SH-SY5Y (cell line): ENCODE results near the gene FGFR4.

Source experiments
- GATA2 ChIP-seq: IDR thresholded peaks from 2 replicates; pipeline ENCODE4 v1.6.1; 2011; ENCODE audit warnings: mild to moderate bottlenecking, low read depth, low read length
- GATA3 ChIP-seq: IDR thresholded peaks from 2 replicates; pipeline ENCODE4 v1.6.1; 2011; ENCODE audit warnings: low read depth, mild to moderate bottlenecking, low read length, moderate library complexity

DNA sequence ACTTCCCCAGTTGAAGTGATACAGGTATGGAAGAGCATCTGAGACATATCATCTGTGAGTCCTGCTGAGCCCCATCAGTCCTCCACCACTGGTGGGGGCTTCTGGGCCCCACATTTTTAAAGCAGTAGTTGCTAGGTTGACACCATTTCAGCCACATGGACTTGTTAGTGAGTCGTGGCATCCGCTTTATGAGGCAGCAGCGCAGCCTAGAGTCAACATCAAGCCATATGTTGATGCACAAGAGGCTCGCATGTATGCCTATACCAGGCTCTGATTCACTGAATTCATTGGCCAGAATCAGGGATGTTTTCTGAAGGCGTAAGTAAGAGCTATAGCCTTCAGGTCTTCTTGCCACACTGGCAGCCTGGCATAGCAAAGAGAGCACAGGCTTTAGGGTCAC lies 37.4 kb upstream of the FGFR4 start:
- no peak for TF ChIP-seq GATA2
- TF ChIP-seq GATA3, result no peak
